ENCODE results near the gene LMAN2L.

The LMAN2L gene

DNA sequence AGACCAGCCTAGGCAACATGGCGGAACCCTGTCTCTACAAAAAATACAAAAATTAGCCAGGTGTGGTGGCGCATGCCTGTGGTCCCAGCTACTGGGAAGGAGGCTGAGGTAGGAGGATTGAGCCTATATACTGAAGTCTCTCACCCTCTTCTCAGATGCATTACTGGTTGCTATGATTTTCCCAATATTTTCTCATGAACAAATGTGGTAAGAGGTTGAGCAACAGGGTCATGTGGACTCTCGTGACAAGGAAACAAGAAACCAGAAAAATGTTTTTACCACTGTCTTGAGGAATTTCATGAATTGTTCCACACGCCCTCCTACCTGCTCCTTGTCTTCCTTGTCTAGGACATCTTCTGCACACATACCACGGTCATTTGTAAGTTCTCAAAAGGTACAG lies 12.4 kb downstream of the LMAN2L start:
- TF ChIP-seq SIN3A (IDR thresholded peaks at IDR 0.05; ENCODE audit: borderline replicate concordance, insufficient read depth, low read length) (no peak), TAF1 (IDR thresholded peaks at IDR 0.05; ENCODE audit: borderline replicate concordance, insufficient read depth, low read length) (no peak), FOXP2 (optimal IDR thresholded peaks at IDR 0.05; ENCODE audit: borderline replicate concordance, extremely low read depth, extremely low read length, insufficient read depth) (no peak), POLR2AphosphoS5 (IDR thresholded peaks at IDR 0.05; ENCODE audit: low read depth, low read length) (no peak), REST (IDR thresholded peaks at IDR 0.05; ENCODE audit: insufficient read depth in 1 of 2, low read depth in 2 of 2, low read length in 2 of 2) (no peak)

DNA sequence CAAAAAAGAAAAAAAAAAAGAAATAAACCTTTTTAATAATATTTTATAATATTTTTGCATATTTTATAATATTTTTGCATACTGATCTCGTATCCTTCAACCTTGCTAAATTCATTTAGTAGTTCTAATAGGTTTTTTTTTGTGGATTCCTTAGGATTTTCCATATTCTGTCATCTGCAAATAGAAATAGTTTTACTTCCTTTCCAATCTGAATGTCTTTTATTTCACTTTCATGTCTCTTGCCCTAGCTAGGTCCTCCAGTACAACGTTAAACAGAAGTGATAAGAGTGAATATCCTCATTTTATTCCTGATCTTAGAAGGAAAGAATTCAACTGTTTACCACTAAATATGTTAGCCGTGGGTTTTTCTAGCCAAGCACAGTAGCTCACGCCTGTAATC lies 13.7 kb downstream of the LMAN2L start:
- TF ChIP-seq POLR2AphosphoS5 (IDR thresholded peaks at IDR 0.05; ENCODE audit: low read depth, low read length) (no peak), TAF1 (IDR thresholded peaks at IDR 0.05; ENCODE audit: borderline replicate concordance, insufficient read depth, low read length) (no peak), REST (IDR thresholded peaks at IDR 0.05; ENCODE audit: insufficient read depth in 1 of 2, low read depth in 2 of 2, low read length in 2 of 2) (no peak), SIN3A (IDR thresholded peaks at IDR 0.05; ENCODE audit: borderline replicate concordance, insufficient read depth, low read length) (no peak), FOXP2 (optimal IDR thresholded peaks at IDR 0.05; ENCODE audit: borderline replicate concordance, extremely low read depth, extremely low read length, insufficient read depth) (no peak)

GRCh38 chr2:96716388-96716787 lies 23.5 kb downstream of the LMAN2L start:
- no peak for TF ChIP-seq SIN3A (IDR thresholded peaks at IDR 0.05; ENCODE audit: borderline replicate concordance, insufficient read depth, low read length)
- TF ChIP-seq POLR2AphosphoS5 (IDR thresholded peaks at IDR 0.05; ENCODE audit: low read depth, low read length), result no peak
- no peak for TF ChIP-seq FOXP2 (optimal IDR thresholded peaks at IDR 0.05; ENCODE audit: borderline replicate concordance, extremely low read depth, extremely low read length, insufficient read depth)
- TF ChIP-seq REST (IDR thresholded peaks at IDR 0.05; ENCODE audit: insufficient read depth in 1 of 2, low read depth in 2 of 2, low read length in 2 of 2), result no peak
- TF ChIP-seq TAF1 (IDR thresholded peaks at IDR 0.05; ENCODE audit: borderline replicate concordance, insufficient read depth, low read length), result no peak

DNA sequence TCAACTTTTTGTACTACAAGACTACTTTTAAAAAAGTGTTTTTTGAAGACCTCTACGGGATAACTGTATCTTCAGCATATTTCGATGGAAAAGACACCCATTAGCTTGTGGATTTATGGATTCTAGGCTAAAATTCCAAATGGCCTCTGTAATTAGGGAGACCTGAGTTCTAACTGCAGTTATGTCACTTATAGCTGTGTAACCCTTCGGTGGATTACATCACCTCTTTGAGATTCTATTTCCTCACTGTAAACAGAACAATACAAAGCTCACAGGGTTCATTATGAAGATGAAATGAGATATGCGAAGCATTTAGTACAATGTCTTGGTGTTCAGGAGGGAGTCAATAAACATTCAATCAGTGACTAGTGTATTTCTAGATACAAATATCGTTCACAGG lies 24.2 kb downstream of the LMAN2L start:
- no peak for TF ChIP-seq REST (IDR thresholded peaks at IDR 0.05; ENCODE audit: insufficient read depth in 1 of 2, low read depth in 2 of 2, low read length in 2 of 2)

DNA sequence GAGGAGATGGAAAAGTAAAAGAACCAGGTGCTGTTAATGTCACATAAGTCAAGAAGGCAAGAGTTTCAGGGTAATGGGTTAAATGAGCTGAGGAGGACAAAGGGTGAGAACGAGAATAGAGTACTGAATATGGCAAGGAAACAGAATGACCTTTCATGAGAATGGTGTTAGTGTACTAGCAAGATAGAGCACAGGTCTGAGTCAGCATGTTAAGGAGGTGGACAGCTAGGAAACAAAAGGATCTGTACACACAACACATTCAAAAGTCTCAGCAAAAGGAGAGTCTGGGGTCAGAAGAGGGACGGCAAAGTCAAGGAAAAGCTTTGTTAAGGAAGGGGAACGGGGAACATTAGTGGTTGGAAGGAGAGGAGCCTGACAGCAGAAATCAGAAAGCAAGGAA lies 28.9 kb downstream of the LMAN2L start:
- TF ChIP-seq SIN3A (IDR thresholded peaks at IDR 0.05; ENCODE audit: borderline replicate concordance, insufficient read depth, low read length), result no peak
- TF ChIP-seq FOXP2 (optimal IDR thresholded peaks at IDR 0.05; ENCODE audit: borderline replicate concordance, extremely low read depth, extremely low read length, insufficient read depth), result no peak
- TF ChIP-seq TAF1 (IDR thresholded peaks at IDR 0.05; ENCODE audit: borderline replicate concordance, insufficient read depth, low read length), result no peak
- TF ChIP-seq REST (IDR thresholded peaks at IDR 0.05; ENCODE audit: insufficient read depth in 1 of 2, low read depth in 2 of 2, low read length in 2 of 2), result no peak
- TF ChIP-seq POLR2AphosphoS5 (IDR thresholded peaks at IDR 0.05; ENCODE audit: low read depth, low read length), result no peak
